OCI-LY3 (cell line): Measurements from ENCODE around the gene MCM6.

Source experiments
- CTCF ChIP-seq: fragments of 200-600, 300-600 bp; sonication (generic); IDR thresholded peaks from 2 replicates; pipeline ENCODE4 v1.5.1; 2014; ENCODE audit warnings: antibody characterized with exemption, low read length, low read depth
- EZH2phosphoT487 ChIP-seq: fragments of 200-600 bp; shearing (Covaris generic); IDR thresholded peaks from 2 replicates; pipeline ENCODE4 v1.6.1; 2018; ENCODE audit warnings: antibody characterized with exemption, mixed run types, low read depth

DNA sequence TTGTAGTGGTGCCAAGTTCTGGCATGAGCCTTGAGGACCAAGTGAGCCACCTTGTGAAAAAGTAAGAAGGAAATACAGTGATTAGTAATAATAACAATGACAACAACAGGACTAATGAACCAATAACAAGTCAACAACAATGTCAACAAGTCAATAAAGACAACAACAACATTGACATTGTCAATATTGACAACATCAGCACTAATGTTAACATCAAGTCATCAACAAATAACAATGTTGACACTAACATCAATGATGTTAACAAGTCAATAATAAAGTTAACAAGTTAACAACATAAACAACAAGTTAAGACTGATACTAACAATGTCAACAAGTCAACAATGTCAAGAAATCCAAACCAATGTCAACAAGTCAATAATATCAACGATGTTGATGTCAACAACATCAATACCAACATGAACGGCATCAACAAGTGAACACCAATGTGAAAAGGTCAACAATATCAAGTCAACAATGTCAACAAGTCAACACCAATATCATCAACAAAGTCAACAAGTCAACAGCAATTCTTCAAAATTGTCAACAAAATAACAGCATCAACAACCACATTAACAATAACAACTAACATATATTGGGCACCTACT is 63.2 kb downstream of the MCM6 start:
- TF ChIP-seq CTCF (no peak), EZH2phosphoT487 (no peak)
